Occipital lobe (tissue), 1 donor: ENCODE results near the gene C1orf105. TPM values are rescaled to one million over a fixed set of nuclear protein-coding genes. Genes with fewer than 3 reads are reported as not detected.

ENCODE experiments used
- total RNA-seq: library from RNA; depleted of rRNA; stranded (reverse); fragments of >200 nt; gene quantifications from one replicate; pipeline ENCODE4 v1.2.3, GENCODE V29; 2014

Gene C1orf105
- total RNA-seq, 1 donor from 2014 or later: not detected

Other genes starting within 250 kb of the C1orf105 start
- gene PIGC, start 23.4 kb downstream of the C1orf105 start, total RNA-seq: 30.7 TPM
- gene SUCO, start 112.5 kb downstream of the C1orf105 start, total RNA-seq: 108 TPM
- gene FASLG, start 238.4 kb downstream of the C1orf105 start, total RNA-seq: not detected